ENCODE data around the gene XK.
"Not testable (repeated sequence)": the region's sequence is repeated elsewhere in the genome, so short reads cannot be mapped to it uniquely, and the experiment has no call there.

Gene XK

DNA sequence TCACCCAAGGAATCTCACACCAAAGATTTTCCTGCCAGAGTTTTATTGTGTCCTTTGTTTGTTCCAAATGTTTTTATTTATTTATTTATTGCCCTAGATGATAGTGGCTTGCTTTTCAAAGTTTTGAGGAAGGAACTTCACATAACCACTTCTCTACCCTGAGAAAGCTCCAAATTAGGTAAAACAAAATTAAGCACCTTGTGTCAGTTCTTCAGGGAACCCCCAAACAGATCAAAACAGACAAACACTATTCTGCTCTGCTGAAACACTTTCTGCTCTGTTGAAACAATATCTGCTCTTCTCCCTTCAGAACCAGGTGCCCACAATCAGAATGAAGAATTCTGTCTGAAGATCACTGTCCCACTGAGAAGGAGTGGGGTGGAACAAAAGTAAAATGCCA lies 77.8 kb downstream of the XK start:
- TF ChIP-seq, protein P1, sequence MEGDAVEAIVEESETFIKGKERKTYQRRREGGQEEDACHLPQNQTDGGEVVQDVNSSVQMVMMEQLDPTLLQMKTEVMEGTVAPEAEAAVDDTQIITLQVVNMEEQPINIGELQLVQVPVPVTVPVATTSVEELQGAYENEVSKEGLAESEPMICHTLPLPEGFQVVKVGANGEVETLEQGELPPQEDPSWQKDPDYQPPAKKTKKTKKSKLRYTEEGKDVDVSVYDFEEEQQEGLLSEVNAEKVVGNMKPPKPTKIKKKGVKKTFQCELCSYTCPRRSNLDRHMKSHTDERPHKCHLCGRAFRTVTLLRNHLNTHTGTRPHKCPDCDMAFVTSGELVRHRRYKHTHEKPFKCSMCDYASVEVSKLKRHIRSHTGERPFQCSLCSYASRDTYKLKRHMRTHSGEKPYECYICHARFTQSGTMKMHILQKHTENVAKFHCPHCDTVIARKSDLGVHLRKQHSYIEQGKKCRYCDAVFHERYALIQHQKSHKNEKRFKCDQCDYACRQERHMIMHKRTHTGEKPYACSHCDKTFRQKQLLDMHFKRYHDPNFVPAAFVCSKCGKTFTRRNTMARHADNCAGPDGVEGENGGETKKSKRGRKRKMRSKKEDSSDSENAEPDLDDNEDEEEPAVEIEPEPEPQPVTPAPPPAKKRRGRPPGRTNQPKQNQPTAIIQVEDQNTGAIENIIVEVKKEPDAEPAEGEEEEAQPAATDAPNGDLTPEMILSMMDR (IDR thresholded peaks at IDR 0.05; ENCODE audit: insufficient read depth, low read length, poor library complexity, severe bottlenecking), result no peak
- Histone ChIP-seq H4K20me1 (ENCODE audit: low read depth, low read length) (no peaks in the 10 kb centered on the region), H3K4me3 (ENCODE audit: insufficient read depth, low read length, poor library complexity, severe bottlenecking) (no peak overlapping the region), H3K79me2 (ENCODE audit: insufficient read depth, low read length) (no peaks in the 10 kb centered on the region), H3K27ac (ENCODE audit: low read depth, low read length) (0 out of 2 replicates have a peak overlapping the region, but pooled peaks have one; percentile 11), H3K9me2 (replicated peaks; ENCODE audit: insufficient read depth, low read length) (no peaks in the 10 kb centered on the region), H3K27me3 (ENCODE audit: low read length) (no peaks in the 10 kb centered on the region), H2AFZ (ENCODE audit: low read depth, low read length, severe bottlenecking) (peak overlapping the region; percentile 45), H3K4me2 (ENCODE audit: low read depth, low read length, poor library complexity, severe bottlenecking) (no peak overlapping the region), H3K9me3 (ENCODE audit: insufficient read depth, low read length) (no peaks in the 10 kb centered on the region), H3K36me3 (ENCODE audit: low read length) (no peaks in the 10 kb centered on the region), H3F3A (ENCODE audit: insufficient read depth) (no peaks in the 10 kb centered on the region), H3K9ac (ENCODE audit: low read length) (no peak overlapping the region)

DNA sequence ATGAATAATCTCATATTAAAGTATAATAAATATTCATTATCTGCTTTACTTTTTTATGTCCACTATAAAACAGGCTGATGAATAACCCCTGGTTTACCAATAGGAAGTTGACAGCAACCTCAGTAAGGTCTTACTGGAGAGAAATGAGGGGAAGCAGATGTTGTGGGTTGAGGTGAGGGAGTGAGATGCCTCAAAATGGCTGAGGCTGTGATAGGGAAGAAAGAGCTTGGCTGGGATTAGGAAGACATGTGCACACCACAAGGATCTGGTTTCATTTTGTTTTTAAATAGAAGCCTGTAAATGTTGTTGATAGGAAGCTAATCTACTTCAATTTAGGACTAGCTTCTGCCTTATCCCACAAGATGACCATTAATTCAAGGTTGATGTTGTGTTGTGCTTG lies 79.9 kb downstream of the XK start:
- H2AFZ ChIP-seq (ENCODE audit: low read depth, low read length, severe bottlenecking), result no peak overlapping the region

DNA sequence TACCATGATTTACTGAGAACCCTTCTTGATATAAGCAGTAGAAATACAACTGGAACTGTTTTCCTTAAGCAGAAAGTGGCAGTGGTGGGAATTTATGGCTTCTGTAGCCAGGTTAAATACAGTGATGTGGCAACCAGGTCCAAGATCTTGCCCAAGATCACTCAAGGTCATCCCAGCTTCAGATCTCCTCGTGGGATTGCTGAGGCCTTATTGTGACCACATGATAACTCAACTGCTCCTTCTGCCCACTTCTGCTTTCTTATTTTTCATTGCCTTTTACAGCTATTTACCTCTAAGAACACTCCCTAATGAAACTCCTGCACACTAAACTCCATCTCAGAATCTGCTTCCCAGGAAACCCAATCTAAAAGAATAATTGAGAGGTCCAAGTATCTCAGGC lies 81.8 kb downstream of the XK start:
- Histone ChIP-seq H3K27me3 (ENCODE audit: low read length) (no peaks in the 10 kb centered on the region), H3K9me3 (ENCODE audit: insufficient read depth, low read length) (no peaks in the 10 kb centered on the region), H3K79me2 (ENCODE audit: insufficient read depth, low read length) (no peaks in the 10 kb centered on the region), H3K4me3 (ENCODE audit: insufficient read depth, low read length, poor library complexity, severe bottlenecking) (no peak overlapping the region), H4K20me1 (ENCODE audit: low read depth, low read length) (no peaks in the 10 kb centered on the region), H3K36me3 (ENCODE audit: low read length) (no peaks in the 10 kb centered on the region), H2AFZ (ENCODE audit: low read depth, low read length, severe bottlenecking) (no peak overlapping the region), H3K4me2 (ENCODE audit: low read depth, low read length, poor library complexity, severe bottlenecking) (no peak overlapping the region), H3F3A (ENCODE audit: insufficient read depth) (no peaks in the 10 kb centered on the region), H3K9ac (ENCODE audit: low read length) (no peak overlapping the region), H3K27ac (ENCODE audit: low read depth, low read length) (no peak overlapping the region), H3K9me2 (replicated peaks; ENCODE audit: insufficient read depth, low read length) (no peaks in the 10 kb centered on the region)
- TF ChIP-seq EZH2phosphoT487 (conservative IDR thresholded peaks at IDR 0.05; ENCODE audit: low read length), result no peak
- TF ChIP-seq, protein P1 (IDR thresholded peaks at IDR 0.05; ENCODE audit: insufficient read depth, low read length, poor library complexity, severe bottlenecking), result no peak

More for the DNA sequence above, 79.9 kb downstream of the XK start:
- Histone ChIP-seq H3F3A (ENCODE audit: insufficient read depth) (no peaks in the 10 kb centered on the region), H3K79me2 (ENCODE audit: insufficient read depth, low read length) (no peaks in the 10 kb centered on the region), H4K20me1 (ENCODE audit: low read depth, low read length) (no peaks in the 10 kb centered on the region), H3K27ac (ENCODE audit: low read depth, low read length) (no peak overlapping the region), H3K27me3 (ENCODE audit: low read length) (no peaks in the 10 kb centered on the region), H3K36me3 (ENCODE audit: low read length) (no peaks in the 10 kb centered on the region), H3K4me2 (ENCODE audit: low read depth, low read length, poor library complexity, severe bottlenecking) (no peak overlapping the region), H3K9ac (ENCODE audit: low read length) (no peak overlapping the region), H3K9me3 (ENCODE audit: insufficient read depth, low read length) (no peaks in the 10 kb centered on the region), H3K4me3 (ENCODE audit: insufficient read depth, low read length, poor library complexity, severe bottlenecking) (no peak overlapping the region), H3K9me2 (replicated peaks; ENCODE audit: insufficient read depth, low read length) (no peaks in the 10 kb centered on the region)
- TF ChIP-seq, protein P1 (IDR thresholded peaks at IDR 0.05; ENCODE audit: insufficient read depth, low read length, poor library complexity, severe bottlenecking), result no peak
- TF ChIP-seq EZH2phosphoT487 (conservative IDR thresholded peaks at IDR 0.05; ENCODE audit: low read length), result no peak

DNA sequence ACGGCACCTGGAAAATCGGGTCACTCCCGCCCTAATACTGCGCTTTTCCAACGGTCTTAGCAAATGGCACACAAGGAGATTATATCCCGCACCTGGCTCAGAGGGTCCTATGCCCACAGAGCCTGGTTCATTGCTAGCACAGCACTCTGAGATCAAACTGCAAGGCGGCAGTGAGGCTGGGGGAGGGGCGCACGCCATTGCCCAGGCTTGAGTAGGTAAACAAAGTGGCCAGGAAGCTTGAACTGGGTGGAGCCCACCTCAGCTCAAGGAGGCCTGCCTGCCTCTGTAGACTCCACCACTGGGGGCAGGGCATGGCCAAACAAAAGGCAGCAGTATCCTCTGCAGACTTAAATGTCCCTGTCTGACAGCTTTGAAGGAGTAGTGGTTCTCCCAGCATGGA lies 83.3 kb downstream of the XK start:
- H3K4me3 ChIP-seq (ENCODE audit: insufficient read depth, low read length, poor library complexity, severe bottlenecking); H3K4me2 ChIP-seq (ENCODE audit: low read depth, low read length, poor library complexity, severe bottlenecking): not testable (repeated sequence)

More for the DNA sequence above, 83.3 kb downstream of the XK start:
- H3K9me2 ChIP-seq (replicated peaks; ENCODE audit: insufficient read depth, low read length); H2AFZ ChIP-seq (ENCODE audit: low read depth, low read length, severe bottlenecking); H3K9ac ChIP-seq (ENCODE audit: low read length); H4K20me1 ChIP-seq (ENCODE audit: low read depth, low read length); H3K36me3 ChIP-seq (ENCODE audit: low read length); H3K27ac ChIP-seq (ENCODE audit: low read depth, low read length); H3K79me2 ChIP-seq (ENCODE audit: insufficient read depth, low read length); H3F3A ChIP-seq (ENCODE audit: insufficient read depth); H3K27me3 ChIP-seq (ENCODE audit: low read length); H3K9me3 ChIP-seq (ENCODE audit: insufficient read depth, low read length): not testable (repeated sequence)

Measured in SU-DHL-6 (cell line).